CD4-positive, alpha-beta T cell treated with Interleukin-17A for 1 hour (primary cell): ENCODE measurements around the gene METTL1.

ENCODE experiments used
- DNase-seq: peaks from one replicate; pipeline ENCODE4 v3.0.0-alpha.2; 2020

METTL1 gene

DNA sequence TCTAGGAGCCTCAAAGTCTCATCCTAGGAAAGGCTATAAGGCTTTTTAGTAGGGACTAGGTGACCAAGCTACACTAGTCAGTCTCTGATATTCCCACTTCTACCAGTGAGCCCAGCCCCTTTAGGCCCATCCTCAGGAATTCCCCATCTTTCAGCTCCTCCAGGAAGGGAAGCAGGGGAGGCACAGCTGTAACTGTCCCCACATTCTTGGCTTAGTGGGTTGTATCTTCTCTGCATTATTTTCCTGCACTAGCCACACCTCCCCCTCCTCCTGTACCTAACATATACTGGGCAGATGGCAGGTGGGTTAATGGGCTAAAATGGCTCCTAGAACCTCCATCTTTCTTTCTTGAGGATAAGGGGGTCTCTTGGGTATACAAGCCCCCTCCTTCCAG is 4.6 kb downstream of the METTL1 start:
- no peak for DNase-seq

GRCh38 chr12:57766464-57767304 is 5.2 kb downstream of the METTL1 start, which contains the start of gene CYP27B1:
TSS of gene CYP27B1 (minus strand) at chr12:57767078. CDS start at chr12:57767041, 37 bp downstream.
- no peak for DNase-seq

DNA sequence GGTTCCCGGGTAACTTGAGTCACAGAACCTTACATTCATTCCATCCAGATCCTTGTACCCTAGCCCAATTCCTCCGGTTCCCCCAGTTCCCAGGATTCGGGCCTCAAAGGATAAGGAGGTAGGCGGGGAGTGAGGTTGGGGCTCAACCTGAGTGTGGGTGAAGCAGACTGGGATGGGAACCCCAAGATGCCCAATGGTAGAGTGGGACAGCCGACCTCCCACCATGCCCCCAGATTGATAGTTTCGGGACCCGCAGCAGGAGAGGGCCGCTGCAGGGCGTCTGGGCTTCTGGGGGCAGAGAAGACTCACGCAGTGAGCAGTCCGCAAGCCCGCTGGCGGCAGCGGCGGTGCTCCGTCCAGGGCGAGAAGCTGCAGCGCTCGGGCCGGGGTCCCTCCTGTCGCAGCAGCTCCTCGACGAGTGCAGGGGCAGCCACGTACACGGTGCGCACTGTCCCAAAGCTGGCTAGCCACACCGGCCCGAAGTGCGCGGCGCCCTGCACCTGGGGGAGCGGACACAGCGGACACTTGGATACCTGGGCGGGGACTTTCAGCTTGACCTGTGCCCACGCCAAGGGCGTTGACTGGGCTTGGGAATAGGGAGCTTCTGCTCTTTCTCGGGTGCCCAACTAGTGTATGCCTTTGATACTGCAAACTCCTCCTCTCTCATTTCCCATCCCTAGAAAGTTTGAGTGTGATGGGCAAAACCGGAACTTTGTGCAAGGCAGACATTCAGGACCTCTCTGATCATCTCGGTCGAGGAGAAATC is 6.0 kb downstream of the METTL1 start:
- DNase-seq: no peak

- peak; percentile 53 for DNase-seq
These were observed 6.8 kb downstream of the METTL1 start for GRCh38 chr12:57765003-57765697.

GRCh38 chr12:57764662-57765002 is 7.3 kb downstream of the METTL1 start:
- no peak for DNase-seq

- DNase-seq: no peak
These were observed 7.8 kb downstream of the METTL1 start for GRCh38 chr12:57763881-57764661.

DNA sequence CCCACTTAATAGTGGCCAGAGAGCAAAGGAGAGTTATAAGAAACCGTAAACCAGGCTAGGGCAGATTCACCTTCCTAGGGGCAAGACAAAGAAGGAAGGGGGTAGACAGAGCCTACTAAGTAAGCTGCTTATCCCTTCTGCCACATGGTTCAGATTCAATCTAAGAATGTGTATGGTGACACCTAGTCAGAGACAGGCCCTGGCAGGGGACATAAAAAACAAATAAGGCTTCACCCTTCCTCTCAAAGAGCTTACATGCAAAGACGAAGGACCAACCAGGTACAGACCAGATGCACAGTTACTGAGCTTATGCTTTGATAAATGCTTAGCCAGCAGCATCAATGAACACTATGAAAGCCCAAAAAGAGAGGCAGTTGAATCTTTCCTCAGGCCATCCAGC is 9.4 kb downstream of the METTL1 start:
- DNase-seq: no peak

DNA sequence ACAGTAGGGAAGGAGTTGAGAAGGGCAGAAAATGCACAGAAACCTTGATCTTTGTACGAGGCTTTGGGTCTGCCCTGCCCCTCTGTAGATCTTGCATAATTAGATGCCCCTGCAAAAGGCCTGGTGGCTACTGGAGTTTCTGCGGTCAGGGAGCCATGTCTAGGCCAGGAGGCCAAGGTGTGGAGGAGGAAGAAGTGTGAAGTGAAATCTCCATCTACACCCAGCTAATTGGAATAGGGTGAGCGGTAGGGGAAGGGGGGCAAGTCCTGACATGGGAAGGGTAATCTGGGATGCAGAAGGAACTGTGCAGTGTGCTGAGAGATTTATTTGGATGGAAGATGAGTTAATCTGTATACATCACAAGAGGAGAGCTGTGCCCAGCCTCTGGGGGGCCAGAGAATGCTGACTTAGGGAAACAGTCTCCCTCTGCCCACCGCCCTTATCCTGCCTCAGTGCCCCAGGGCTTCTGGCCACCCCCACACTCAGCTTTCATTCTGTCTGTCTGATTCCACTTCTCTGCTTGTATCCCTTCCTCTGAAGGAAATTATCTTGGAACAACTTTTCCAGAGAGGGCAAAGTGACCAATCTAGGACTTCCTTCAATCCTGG is 10.4 kb downstream of the METTL1 start:
- DNase-seq: no peak

DNA sequence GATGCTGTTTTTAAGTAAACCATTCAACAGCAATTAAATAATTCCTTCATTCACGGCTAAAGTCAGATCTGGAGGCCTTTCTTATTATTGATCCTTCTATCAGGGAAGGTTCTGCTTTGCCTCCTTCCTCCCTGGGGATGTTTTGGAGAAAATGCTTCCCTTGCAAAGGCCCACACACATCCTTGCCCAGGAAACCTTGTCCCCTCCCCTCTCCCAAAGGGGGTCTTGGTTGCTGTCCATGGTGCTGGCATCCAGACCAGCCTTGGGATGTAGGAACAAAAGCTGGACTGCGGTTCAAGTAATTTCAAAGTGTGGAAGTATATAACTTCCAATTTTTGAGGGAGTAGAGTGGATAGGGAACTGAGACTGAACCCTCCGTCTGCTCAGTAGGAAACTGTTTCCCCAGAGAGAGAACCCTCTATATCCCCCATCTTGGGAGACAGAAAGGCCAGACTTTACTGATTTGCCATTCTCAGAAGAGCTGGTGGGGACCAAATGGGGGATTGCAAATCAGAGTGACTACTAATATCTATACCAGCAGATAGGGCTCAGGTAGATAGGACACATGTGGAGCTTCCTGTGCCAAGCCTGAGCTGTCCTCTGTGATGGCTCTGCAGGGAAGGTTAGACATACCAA is 11.4 kb downstream of the METTL1 start:
- no peak for DNase-seq

GRCh38 chr12:57759360-57759980 is 12.4 kb downstream of the METTL1 start:
- DNase-seq: peak; percentile 71

DNA sequence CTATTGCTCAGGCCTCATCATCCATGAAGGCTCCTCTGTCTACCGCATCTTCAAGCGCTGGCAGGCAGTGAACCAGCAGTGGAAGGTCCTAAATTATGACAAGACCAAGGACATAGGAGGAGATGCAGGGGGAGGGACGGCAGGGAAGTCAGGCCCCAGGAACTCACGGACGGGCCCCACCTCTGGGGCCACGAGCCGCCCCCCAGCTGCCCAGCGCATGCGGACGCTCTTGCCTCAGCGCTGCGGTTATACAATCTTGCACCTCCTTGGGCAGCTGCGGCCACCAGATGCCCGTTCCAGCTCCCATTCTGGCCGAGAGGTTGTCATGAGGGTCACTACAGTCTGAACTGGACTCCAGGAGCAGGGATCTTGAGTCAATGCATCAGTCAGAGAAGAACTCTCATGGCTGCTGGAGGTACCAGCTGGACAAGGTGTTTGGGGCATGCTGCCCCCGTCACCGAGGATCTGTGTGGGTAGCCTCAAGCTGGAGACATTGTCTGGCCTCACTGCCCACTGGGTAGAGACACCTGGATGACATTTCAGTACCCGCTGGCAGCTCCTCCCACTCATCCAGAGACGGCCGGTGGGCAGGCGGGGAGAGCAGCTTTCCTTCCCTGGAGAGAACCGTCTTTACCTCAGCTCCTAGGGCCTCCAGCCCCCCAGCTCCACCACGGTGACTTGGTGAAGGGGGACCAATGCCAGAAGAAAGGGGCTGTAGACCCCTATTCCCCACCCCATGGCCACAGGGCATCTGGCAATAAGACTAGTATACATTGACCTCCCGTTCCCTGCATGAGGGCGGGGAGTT is 13.1 kb downstream of the METTL1 start:
- no peak for DNase-seq

- no peak for DNase-seq
These were observed 14.1 kb downstream of the METTL1 start for GRCh38 chr12:57757771-57758170.

GRCh38 chr12:57756406-57757341 is 15.2 kb downstream of the METTL1 start:
- DNase-seq: peak; percentile 79

DNA sequence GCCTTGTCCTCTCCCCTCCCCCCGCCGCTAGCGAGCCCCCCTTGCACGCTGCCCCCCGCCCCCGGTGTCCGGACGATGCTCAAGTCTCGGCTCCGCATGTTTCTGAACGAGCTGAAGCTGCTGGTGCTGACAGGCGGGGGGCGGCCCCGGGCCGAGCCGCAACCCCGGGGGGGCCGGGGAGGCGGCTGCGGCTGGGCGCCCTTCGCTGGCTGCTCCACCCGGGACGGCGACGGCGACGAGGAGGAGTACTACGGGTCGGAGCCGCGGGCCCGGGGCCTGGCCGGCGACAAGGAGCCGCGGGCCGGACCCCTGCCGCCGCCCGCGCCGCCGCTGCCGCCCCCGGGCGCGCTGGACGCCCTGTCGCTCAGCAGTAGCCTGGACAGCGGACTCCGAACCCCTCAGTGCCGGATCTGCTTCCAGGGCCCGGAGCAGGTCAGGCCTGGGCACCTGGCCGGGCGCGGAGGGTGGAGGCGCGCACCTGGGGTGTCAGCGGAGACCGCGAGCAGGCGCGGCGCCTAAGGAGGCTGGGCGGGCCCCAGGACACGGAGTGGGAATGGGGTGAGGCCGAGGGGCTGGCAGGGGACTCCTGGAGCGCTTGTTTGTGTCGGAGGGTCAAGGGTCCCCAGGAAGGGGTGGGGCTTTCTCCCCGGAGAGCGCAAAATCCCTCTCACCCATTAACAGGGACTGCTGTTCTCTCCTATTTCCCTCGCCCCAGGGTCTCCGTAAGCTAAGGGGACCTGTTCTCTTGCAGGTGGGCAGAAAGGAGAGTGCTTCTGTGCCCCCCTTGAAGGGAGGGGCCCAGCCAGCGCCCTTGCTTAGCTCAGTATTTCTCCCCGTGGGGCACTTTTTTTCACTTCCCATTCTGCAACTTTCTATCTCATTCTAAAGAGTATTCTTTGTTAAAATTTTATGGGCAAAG is 16.2 kb downstream of the METTL1 start:
- DNase-seq: peak; percentile 51

DNA sequence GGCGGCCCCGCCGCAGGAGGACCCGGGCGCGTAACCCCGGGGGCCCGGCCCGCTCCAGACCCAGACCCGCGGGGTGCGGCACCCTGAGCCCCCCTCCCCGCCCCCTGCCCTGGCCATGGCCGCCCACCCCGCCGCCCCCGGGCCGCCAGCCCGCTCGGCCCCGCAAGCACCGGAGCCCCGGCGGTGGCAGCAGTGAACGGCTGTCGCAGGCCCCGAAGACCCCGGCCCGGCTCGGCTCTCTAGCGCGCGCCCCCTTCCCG is 16.8 kb downstream of the METTL1 start:
- no peak for DNase-seq

DNA sequence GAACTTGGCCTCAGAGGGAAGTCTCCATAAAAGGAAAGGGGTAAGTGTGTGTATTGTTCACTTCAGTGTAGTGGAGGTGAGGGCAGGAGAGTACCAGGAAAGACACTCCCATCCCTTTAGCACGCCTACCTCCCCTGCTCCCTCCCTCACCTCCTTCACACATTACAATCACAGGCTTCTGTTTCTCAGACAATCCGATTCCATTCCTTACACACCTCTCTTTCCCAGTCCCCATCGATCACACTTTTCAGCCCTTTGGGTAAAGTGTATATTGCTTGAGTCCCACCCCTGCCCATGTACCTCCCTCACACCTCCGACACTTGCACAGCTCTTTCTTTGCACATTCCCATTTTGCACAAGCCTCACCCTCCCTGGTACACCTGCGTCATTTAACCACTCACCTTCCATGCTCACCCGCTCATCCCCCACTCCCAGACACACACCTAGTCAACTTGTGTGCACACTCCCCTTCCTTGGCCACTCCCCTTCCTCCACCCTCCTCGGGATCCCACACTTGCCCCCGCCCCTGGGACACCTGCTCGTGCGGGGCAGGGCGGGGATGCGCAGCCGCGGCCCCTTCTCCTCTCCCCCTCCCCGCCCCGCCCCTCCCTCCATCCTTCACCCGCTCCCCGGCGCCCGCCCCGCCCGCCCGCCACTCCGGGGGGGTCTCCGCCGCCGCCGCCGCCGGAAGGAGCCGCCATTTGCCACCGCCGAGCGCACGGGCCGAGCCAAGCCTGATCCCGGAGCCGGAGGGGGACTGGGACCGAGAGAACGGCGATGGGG is 17.3 kb downstream of the METTL1 start, which contains the start of gene MARCHF9:
MARCHF9 (plus strand) TSS at position 693 of the 783 bp plus-strand sequence. CDS start 426 bp downstream, outside the sequence.
- peak; percentile 94 for DNase-seq

DNA sequence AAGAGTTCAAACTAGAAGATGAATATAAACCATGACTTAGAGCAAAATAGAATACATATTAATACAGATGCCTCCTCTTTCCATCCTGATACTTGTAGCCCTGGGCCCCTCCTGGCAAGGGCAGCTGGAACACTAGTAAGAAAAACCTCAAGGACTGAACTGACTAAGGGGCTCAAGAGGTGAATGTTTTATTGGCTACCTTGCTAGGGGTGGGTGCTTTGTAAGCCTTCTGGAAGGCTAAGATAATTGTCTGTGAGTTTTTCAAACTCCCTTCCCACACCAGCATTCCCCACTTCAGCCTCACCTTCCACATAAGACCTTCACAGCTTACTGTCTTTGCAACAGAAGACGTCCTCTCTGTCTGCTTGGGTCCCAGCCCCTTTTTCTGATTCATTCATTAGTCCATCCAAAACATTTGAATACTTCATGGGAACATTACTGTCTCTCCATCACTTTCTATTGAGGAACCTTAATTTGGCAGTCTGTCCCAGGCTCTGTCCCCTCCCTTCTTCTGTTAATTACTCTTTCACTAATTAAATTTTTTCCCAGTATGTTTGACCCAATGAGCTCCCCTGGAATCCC is 18.1 kb downstream of the METTL1 start:
- no peak for DNase-seq
